Measurements from ENCODE around the gene CFAP45. TPM values are rescaled to one million over a fixed set of nuclear protein-coding genes. Genes with fewer than 3 reads are reported as not detected.

The CFAP45 gene
- total RNA-seq, 1 donor from 2014 or later: 0.37 TPM

DNA sequence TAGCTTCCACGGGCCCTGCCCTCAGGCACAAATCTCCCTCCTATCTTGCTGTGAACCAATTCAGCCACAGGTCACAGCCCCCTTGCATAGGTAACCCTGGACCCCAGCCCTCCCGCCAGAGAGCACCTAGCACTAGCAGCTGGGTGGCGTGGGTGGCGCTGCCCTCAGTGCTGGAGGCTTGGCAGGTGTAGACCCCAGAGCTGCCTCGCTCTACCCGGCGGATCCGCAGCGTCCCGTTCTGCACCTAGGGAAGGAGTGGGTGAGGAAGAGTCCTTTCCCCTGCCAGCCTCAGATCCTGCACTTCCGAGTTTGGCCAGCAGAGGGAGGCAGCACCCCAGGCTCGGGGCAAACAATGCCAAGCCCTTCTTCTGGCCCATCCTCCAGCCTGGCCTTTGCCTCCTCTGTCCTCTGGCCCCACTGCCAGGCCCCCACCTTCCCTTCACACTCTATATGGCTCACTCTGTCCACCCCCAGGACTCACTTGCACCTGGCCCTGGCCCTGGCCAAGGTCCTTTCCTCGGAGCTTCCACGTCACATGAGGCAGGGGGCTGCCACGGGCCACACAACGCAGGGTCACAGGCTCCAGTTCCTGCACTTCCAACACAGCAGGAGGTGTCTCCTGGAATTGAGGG, 36.4 kb upstream of the CFAP45 start:
- DNase-seq (ENCODE audit: low spot score): peak; percentile 75

GRCh38 chr1:159935719-159936272, 35.8 kb upstream of the CFAP45 start:
- no peak for DNase-seq (ENCODE audit: low spot score)

- no peak for DNase-seq (ENCODE audit: low spot score)
These were observed 35.3 kb upstream of the CFAP45 start for GRCh38 chr1:159935305-159935704.

DNA sequence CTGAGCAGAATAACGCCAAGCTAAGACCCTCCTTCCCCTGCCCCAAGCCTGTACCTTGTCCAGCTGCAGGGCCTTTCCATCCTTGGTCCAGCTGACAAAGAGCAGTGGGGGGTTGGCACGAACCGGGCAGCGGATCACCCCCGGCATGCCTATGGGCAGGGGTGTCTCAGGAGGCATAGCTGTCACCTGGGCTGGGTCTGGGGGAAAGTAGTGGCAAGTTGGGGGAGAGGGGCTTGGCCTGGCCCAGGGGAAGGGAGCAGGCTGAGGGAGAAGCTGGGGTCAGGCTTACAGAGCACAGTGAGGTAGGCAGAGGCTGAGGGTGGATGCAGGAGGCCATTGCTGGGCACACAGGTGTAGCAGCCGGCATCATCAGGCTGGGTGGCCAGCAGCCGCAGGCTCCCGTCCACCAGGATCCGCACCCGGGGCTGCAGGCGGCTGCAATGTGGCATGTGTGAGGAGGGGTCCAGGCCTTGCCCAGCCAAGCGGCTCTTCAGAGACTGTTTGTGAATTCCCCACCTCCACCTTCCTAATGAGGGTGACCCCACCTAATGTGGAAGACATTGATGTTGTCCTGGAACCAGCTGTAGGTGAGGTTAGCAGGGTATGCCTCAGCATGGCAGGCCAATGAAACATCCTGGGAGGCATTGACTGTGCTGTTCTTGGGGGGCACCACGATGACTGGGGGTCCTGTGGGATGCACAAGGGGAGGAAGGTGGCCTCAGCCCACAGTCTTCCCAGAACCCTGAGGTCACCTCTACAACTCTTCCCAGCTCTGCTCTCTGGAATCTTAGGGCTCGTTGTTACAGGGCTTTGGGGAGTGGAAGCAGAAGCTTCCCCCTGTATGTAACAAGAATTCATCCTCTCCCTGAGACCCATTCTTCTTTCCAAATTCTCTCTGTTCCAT, 34.4 kb upstream of the CFAP45 start:
- no peak for DNase-seq (ENCODE audit: low spot score)

DNA sequence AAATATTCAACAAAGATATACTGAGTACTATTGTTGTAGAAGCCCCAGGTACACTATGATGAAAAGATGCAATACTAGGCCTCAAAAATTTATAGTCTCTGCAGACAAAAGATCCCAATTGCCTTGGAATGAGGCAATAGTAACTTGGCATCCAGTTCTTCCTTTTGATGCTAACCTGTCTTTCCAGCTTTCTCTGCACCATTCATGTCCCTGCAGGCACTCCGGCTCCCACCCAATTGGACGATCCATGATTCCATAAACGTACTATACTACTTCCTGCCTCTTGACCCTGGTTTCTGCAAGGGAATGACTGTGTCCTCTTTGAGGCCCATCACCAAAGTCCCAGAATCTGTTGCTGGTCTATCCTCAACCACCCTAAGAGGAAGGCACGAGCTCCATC, 33.4 kb upstream of the CFAP45 start:
- no peak for DNase-seq (ENCODE audit: low spot score)

DNA sequence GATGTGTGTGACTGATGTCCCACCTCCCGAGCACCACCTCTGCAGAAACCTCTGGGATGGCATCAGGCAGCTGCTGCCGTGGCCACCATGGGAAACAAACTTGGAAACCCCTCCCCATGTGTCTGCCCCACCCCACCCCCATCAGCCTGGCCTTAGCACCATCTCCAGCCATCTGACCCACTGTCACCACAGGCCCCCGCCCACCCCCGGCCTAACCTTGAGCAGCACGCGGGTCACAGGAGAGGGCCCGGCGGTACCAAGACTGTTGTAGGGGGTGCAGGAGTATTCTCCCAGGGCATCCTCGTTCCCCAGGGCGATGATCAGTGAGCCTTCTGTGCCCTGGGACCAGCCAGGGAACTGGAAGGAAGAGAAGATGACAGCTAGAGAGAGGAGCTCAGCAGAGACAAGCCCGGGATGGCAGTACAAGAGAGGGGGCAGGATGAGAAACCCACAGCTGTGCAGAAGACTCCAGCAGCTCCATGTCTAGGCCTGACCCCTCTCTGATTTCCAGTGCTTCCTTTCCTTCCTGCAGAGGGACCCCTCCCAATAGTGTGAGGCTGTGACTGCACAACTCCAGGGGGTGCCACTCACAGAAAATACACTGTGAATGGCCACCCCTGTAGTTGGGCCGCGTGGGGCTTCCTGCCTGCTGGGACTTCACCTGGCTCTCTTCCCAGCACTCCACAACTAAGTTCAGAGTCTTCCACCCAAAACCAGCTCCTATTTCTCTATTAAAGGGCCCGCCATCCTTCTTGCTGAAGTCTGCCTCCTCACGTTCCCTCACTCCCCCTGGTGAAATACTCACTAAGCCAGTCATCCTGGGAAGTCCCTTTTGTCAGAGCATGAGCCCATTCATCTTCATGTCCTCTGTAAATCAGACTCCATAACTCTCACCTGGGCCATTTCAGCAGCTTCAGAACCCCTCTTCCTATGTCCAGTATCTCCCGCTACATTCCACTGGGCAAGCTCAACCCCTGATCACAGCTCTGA, 32.6 kb upstream of the CFAP45 start:
- no peak for DNase-seq (ENCODE audit: low spot score)

GRCh38 chr1:159931795-159932173, 31.8 kb upstream of the CFAP45 start:
- no peak for DNase-seq (ENCODE audit: low spot score)

DNA sequence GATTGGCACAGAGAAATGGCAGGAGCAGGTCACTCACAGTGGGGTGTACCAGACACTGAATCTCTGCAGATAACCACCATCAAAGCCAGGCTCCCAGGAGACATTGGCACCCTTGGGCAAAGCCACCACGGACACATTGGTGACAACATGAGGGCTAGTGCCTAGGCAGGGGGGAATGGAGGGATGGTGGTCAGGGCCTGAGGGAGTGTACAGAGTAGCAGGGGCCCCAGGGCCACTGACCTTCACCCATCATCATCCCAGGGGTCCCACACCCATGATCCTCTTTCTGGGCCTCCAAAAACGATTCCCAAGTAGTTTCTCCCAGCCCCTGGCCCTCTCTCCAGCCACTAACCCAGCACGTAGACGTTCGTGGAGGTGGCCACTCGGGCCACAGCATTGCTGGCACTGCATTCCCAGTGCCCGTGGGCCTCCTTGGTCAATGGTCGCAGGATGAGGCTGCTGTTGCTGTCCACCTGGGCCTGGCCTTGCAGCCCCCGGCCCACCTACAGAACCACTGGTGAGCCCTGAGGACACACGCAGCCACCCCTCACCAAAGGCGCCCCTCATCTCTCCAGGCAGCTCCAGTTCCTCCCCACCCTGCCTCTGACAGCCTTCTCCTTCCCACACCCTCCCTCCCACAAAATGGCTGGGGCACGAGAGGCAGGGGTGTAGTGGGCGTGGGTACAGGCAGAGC, 31.3 kb upstream of the CFAP45 start:
- no peak for DNase-seq (ENCODE audit: low spot score)

GRCh38 chr1:159930634-159931033, 30.7 kb upstream of the CFAP45 start:
- no peak for DNase-seq (ENCODE audit: low spot score)

DNA sequence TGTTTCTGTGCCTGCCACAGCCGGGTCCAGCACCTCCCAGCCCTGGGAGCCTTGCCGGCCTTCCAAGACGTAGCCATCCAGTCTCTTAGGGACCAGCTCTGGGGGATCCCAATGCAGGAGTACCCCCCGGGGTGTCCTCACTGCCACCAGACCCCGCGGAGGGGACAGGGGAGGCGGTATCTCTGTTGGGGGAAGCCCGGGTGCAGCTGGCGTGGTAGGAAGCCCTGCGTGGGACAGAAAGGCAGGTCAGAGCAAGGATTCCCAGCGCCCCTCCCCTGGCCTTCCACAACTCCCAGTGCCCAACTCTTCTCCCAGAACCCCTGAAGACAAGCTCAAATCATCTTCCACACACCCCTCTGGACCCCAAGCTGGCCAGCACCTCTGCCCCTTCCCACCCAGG, 30.3 kb upstream of the CFAP45 start:
- DNase-seq (ENCODE audit: low spot score): no peak

- no peak for DNase-seq (ENCODE audit: low spot score)
These were observed 29.4 kb upstream of the CFAP45 start for GRCh38 chr1:159929155-159930051.

DNA sequence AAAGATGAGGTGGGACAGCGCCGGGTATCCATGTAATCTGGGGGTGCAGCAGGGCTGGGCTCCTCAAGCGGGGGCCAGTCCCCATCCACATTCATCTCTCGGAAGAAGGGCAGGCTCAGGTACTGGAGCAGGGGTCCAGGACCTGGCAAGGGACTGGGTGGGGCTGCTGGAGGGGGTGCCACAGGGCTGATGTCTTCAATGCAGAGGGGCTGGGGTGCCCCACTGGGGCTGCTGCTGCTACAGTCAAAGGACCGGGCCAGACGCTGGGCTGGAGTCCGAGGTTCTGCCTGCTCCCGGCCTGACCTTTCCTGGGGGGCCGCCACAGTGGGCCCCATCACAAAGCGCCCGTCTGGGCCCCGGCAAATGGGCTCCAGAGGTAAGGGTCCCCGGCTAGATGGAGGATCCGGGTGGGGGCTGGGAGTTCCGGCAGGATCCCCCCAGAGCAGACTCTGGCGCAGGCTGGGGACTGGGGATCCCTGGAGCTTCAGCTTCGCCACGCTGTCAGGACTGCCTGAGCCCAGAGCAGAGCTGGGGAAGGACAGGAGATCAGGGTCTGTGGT, 28.6 kb upstream of the CFAP45 start:
- no peak for DNase-seq (ENCODE audit: low spot score)

GRCh38 chr1:159927849-159928431, 28.0 kb upstream of the CFAP45 start:
- no peak for DNase-seq (ENCODE audit: low spot score)

DNA sequence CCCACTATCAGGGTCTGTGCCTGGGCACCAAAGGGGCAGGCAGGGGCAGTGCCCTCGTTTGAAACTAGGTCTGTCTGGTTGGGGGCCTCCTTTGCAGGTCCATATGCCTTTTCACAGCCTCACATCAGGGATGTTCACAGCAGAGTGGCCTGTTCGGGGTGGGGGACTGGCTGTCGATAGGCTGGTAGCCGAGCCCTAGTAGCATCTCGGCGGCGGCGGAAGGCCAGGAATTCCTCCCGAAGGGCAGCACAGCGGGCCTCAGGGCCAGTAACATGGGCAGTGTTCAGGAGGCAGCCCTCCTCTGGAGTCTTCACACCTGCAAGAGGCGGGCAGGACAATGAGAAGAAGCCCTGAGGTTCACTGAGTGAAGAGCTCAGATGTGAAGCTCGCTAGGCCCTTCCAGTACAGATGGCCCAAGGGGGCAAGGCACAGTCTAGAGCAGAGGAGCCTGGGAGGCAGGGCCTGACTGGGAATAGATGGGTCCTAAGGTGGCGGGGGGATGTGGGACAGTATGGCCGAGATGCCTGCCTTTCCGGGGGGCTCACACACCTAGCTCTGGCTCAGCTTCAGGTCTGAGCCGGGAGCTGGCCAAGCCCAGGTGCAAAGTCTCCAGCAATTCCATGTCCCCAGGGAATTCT, 27.4 kb upstream of the CFAP45 start:
- DNase-seq (ENCODE audit: low spot score): no peak

GRCh38 chr1:159925719-159926078, 25.7 kb upstream of the CFAP45 start:
- DNase-seq (ENCODE audit: low spot score): no peak

- peak; percentile 85 for DNase-seq (ENCODE audit: low spot score)
These were observed 25.1 kb upstream of the CFAP45 start, which contains the start of gene TAGLN2 for GRCh38 chr1:159924791-159925718. TAGLN2 (minus strand) TSS chr1:159925507; CDS start chr1:159920509, 4,998 bp downstream.

DNA sequence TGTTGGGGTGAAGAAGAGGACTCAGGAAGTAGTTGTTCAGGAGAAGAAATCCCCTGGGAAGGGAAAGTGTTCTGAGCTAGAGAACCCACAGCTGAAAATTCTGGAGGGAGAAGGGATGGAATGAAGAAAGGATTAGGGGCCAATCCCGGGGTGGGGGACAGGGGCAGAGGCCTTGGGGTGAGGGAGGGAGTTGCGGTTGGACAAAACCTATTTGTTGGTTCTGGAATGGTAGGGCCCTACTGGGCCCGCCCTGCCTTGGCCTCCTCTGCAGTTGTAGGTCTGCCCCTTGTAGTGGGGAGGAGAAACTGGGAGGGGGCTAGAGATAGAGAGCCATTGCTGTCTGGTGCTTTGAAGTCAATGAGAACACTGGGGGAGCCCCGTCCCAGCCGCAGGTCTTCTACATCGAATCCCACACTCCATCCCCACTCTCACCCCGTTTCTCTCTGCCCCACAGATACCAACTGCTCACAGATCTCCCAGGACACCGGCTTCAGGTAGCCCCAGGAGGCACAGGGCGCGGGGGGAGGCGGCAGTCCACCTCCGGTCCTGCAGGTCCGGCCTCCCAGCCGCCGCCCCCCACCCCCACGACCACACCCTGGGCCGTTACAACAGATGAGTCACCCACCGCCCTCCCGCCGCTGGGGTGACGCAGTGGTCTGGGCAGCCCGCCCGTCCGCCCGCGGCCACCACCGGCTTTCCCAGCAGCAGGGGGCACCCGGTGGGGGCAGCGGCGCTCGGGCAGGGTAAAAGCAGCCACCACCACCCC, 24.2 kb upstream of the CFAP45 start:
- peak; percentile 80 for DNase-seq (ENCODE audit: low spot score)
